Myometrial cell (primary cell): Measurements from ENCODE around the gene DYNLT5. TPM values are rescaled to one million over a fixed set of nuclear protein-coding genes. Genes with fewer than 3 reads are reported as not detected.

Experiments used
- total RNA-seq: library from RNA; depleted of rRNA; stranded (reverse); fragments of >200 nt; gene quantifications from 2 replicates; pipeline ENCODE4 v1.2.3, GENCODE V29; 2015

The DYNLT5 gene
- total RNA-seq = 2.1 and 6.1 TPM in 2 replicates

DNA sequence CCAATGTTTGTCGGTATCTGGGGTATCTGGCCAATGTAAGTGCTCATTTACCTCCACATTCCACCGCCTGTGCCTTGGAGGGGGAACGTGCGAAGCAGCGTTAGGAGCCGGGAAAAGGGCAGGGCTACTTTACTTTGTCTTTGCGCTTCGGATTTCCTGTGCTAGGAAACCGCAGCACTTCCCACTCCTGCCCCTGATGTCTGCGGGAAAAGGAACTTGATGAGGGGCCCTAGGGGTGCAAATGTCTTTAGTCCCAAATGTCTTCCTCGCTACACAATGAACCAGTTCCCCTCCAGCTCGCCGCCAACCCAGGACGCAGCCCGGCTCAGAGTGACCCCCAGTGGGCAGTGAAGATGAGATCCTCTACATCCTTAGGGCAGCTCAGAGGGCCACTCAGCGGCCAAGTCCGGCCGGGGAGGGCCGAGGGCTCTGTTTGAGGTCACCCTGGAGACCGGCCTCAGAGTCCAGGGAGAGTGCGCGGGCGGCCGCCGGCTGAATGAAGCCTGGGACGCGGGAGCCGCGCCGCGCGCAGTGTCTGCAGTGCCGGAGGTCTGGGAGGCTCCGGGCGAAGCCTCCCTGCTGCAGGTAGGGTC, at the start of gene DYNLT5:
DYNLT5 (plus strand) TSS at position 460 of the 593 bp plus-strand sequence. CDS start 2,200 bp downstream, outside the sequence.

Other genes starting within 250 kb of the DYNLT5 start
- 10.4 and 13.6 TPM in 2 replicates for gene SGIP1, start 218.3 kb upstream of the DYNLT5 start, total RNA-seq
- not detected in 2 replicates for gene INSL5, start 48.8 kb downstream of the DYNLT5 start, total RNA-seq
- 4.6 and 5.3 TPM in 2 replicates for gene DNAI4, start 172.4 kb downstream of the DYNLT5 start, total RNA-seq
- gene MIER1, start 172.5 kb downstream of the DYNLT5 start, total RNA-seq = 15.6 and 21.6 TPM in 2 replicates